K562 (cell line): ENCODE measurements around the gene HPGDS. TPM values are rescaled to one million over a fixed set of nuclear protein-coding genes. Genes with fewer than 3 reads are reported as not detected.

Experiments used
- ATAC-seq: fragments of 200-7000 bp; cut with Tn5 transposase; 3 replicates; pipeline ENCODE4 v1.9.1; 2020; ENCODE audit warnings: moderate library complexity
- BruUV-seq: library from RNA; stranded (reverse); fragments of 400-500 nt; replicated peaks from 2 replicates; lab custom pipeline; 2021; lab: Mats Ljungman, UMichigan
- CTCF ChIA-PET: fragments of 300-600 bp; formaldehyde crosslinking; extraction: SDS; loops from one replicate; lab custom pipeline; 2021; ENCODE audit warnings: low intra/inter-chr PET ratio; lab: Yijun Ruan, JAX
- POLR2A ChIA-PET: fragments of 300-600, 350-650 bp; sonication (Branson Sonifier 250); formaldehyde crosslinking; extraction: SDS; loops from one replicate; lab custom pipeline; 2021; ENCODE audit warnings: antibody characterized with exemption, inconsistent platforms; lab: Yijun Ruan, JAX
- DNase-seq, 4 experiments: peaks; one replicate each; pipeline versions ENCODE4 v3.0.0 to v3.0.0-alpha.2; 2011 to 2018; ENCODE audit warnings: low spot score in 3 of 4, mixed read lengths in 3 of 4; ENCODE audit errors: extremely low read depth in 1 of 4
- FAIRE-seq: peaks from 2 replicates; lab custom pipeline; 2011; peaks lifted over from hg19 to GRCh38; lab: Jason Lieb, UNC
- H2AFZ ChIP-seq: 2 replicates; pipeline ENCODE4 v1.6.0; 2011; ENCODE audit warnings: low read depth, low read length, control low read depth, inconsistent platforms
- H3K27ac ChIP-seq: fragments of 200-600 bp; 3 replicates; pipeline ENCODE4 v1.8.0; 2011; ENCODE audit warnings: low read depth, mild to moderate bottlenecking, control low read depth, inconsistent platforms, low read length, moderate library complexity, mixed read lengths; ENCODE audit errors: extremely low read depth
- H3K27me3 ChIP-seq, 2 experiments: fragments of 300-600 bp in 1 of 2; 2 replicates in 1 of 2; 3 replicates in 1 of 2; pipeline versions ENCODE4 v1.6.0 to v1.8.0; 2011; ENCODE audit warnings: inconsistent platforms in 2 of 2, low read length in 2 of 2, mild to moderate bottlenecking in 1 of 2, mixed read lengths in 1 of 2, moderate library complexity in 1 of 2; ENCODE audit not compliant: control insufficient read depth in 2 of 2, insufficient read depth in 2 of 2
- H3K36me3 ChIP-seq: fragments of 300-600 bp; 3 replicates; pipeline ENCODE4 v1.8.0; 2011; ENCODE audit warnings: mild to moderate bottlenecking, low read length, inconsistent platforms; ENCODE audit not compliant: control insufficient read depth, insufficient read depth
- H3K4me1 ChIP-seq, 2 experiments: fragments of 200-600 bp in 1 of 2; replicated peaks in 1 of 2; 2 replicates in 1 of 2; 3 replicates in 1 of 2; pipeline versions ENCODE4 v1.5.1 to v1.8.0; 2011; ENCODE audit warnings: inconsistent platforms in 2 of 2, low read length in 2 of 2, mild to moderate bottlenecking in 1 of 2, mixed read lengths in 1 of 2, moderate library complexity in 1 of 2; ENCODE audit not compliant: control insufficient read depth in 2 of 2, insufficient read depth in 2 of 2
- H3K4me2 ChIP-seq: 2 replicates; pipeline ENCODE4 v1.6.1; 2011; ENCODE audit warnings: low read length, control low read depth, inconsistent platforms, mixed read lengths; ENCODE audit not compliant: insufficient read depth
- H3K4me3 ChIP-seq: fragments of 200-600 bp; sonication (generic), shearing (Covaris generic); 2 replicates; pipeline ENCODE4 v1.5.1; 2016; ENCODE audit warnings: control low read depth, inconsistent platforms
- H3K79me2 ChIP-seq: fragments of 200-600 bp; 3 replicates; pipeline ENCODE4 v1.8.0; 2011; ENCODE audit warnings: low read length, inconsistent platforms; ENCODE audit not compliant: control insufficient read depth, insufficient read depth
- H3K9ac ChIP-seq, 2 experiments: 2 replicates each; pipeline versions ENCODE4 v1.6.0 to v1.6.1; 2011; ENCODE audit warnings: low read depth in 2 of 2, low read length in 2 of 2, control low read depth in 1 of 2, inconsistent platforms in 1 of 2, mild to moderate bottlenecking in 1 of 2, mixed read lengths in 1 of 2; ENCODE audit not compliant: insufficient read depth in 1 of 2
- H3K9me1 ChIP-seq: one replicate; pipeline ENCODE4 v1.6.0; 2011; ENCODE audit warnings: inconsistent platforms, mild to moderate bottlenecking, low read length, moderate library complexity; ENCODE audit not compliant: control insufficient read depth, insufficient read depth
- H3K9me3 ChIP-seq: replicated peaks from 2 replicates; pipeline ENCODE4 v1.5.1; 2011; ENCODE audit warnings: low read depth, low read length, inconsistent platforms; ENCODE audit not compliant: control insufficient read depth, insufficient read depth
- H4K20me1 ChIP-seq: replicated peaks from 2 replicates; pipeline ENCODE4 v1.6.1; 2011; ENCODE audit warnings: low read length, inconsistent platforms, mixed read lengths; ENCODE audit not compliant: control insufficient read depth, insufficient read depth
- ARID1B ChIP-seq: fragments of 450-650 bp; IDR thresholded peaks from 2 replicates; pipeline ENCODE4 v1.6.1; 2016; ENCODE audit warnings: antibody characterized with exemption, mild to moderate bottlenecking, inconsistent platforms
- CBFA2T3 ChIP-seq: fragments of 450-650 bp; IDR thresholded peaks from 2 replicates; pipeline ENCODE4 v1.6.1; 2017
- CCNT2 ChIP-seq: IDR thresholded peaks from 2 replicates; pipeline ENCODE4 v1.6.1; 2011; ENCODE audit warnings: borderline replicate concordance, low read depth, mild to moderate bottlenecking, moderate library complexity, mixed read lengths, low read length; ENCODE audit not compliant: insufficient read length; ENCODE audit errors: extremely low read depth
- CTBP1 ChIP-seq: fragments of 450-650 bp; IDR thresholded peaks from 2 replicates; pipeline ENCODE4 v1.6.1; 2016; ENCODE audit warnings: borderline replicate concordance
- FOSL1 ChIP-seq: fragments of 200-800 bp; sonication (Bioruptor generic); conservative IDR thresholded peaks from 2 replicates; pipeline ENCODE4 v1.6.1; 2016; ENCODE audit warnings: missing genetic modification characterization, missing compliant biosample characterization
- HDAC1 ChIP-seq, 2 experiments: fragments of 450-650 bp; IDR thresholded peaks; 2 replicates each; pipeline ENCODE4 v1.6.1; 2016 to 2017; ENCODE audit warnings: inconsistent platforms in 1 of 2, mild to moderate bottlenecking in 1 of 2, moderate library complexity in 1 of 2
- HDAC2 ChIP-seq: fragments of 450-650 bp; IDR thresholded peaks from 2 replicates; pipeline ENCODE4 v1.6.1; 2016; ENCODE audit warnings: mild to moderate bottlenecking
- MTA2 ChIP-seq: fragments of 450-650 bp; IDR thresholded peaks from 2 replicates; pipeline ENCODE4 v1.6.1; 2016; ENCODE audit warnings: low read depth
- NFXL1 ChIP-seq: fragments of 450-650 bp; formaldehyde crosslinking; IDR thresholded peaks from 2 replicates; pipeline ENCODE4 v1.4.0; 2021; ENCODE audit warnings: mild to moderate bottlenecking
- SMARCE1 ChIP-seq: fragments of 450-650 bp; IDR thresholded peaks from 2 replicates; pipeline ENCODE4 v1.7.1; 2016; ENCODE audit warnings: mild to moderate bottlenecking
- SREBF1 ChIP-seq: fragments of 150-350 bp; IDR thresholded peaks from 2 replicates; pipeline ENCODE4 v1.6.1; 2014; ENCODE audit warnings: antibody characterized with exemption, low read depth, low read length, borderline replicate concordance
- SRSF3 ChIP-seq: fragments of 200-400 bp; formaldehyde crosslinking; IDR thresholded peaks from 2 replicates; pipeline ENCODE4 v1.6.1; 2016; ENCODE audit warnings: mild to moderate bottlenecking, low read length, moderate library complexity; ENCODE audit not compliant: insufficient read depth
- TAL1 ChIP-seq: fragments of 450-650 bp; IDR thresholded peaks from 2 replicates; pipeline ENCODE4 v1.6.1; 2016; ENCODE audit warnings: mild to moderate bottlenecking
- ZBTB1 ChIP-seq: sonication (generic); formaldehyde crosslinking; IDR thresholded peaks from 2 replicates; pipeline ENCODE4 v1.8.1; 2023; ENCODE audit warnings: missing genetic modification reagents, low read depth, mild to moderate bottlenecking, borderline replicate concordance
- ZNF124 ChIP-seq: sonication (generic); formaldehyde crosslinking; IDR thresholded peaks from 2 replicates; pipeline ENCODE4 v1.8.1; 2022; ENCODE audit warnings: missing genetic modification reagents
- ZNF316 ChIP-seq: fragments of 450-650 bp; IDR thresholded peaks from 2 replicates; pipeline ENCODE4 v1.6.1; 2016
- WGBS: fragments of 100-300 bp; shearing (Covaris generic); methylation state at CpG from one replicate; pipeline ENCODE4 v1.1.6; 2016; ENCODE audit warnings: low coverage, mixed read lengths; ENCODE audit not compliant: insufficient coverage; ENCODE audit errors: missing lambda C conversion rate; 5-methylcytosine and 5-hydroxymethylcytosine counted together
- in situ Hi-C: fragments of 300-500 bp; cut with MboI; formaldehyde crosslinking; loops from 4 replicates; pipeline ENCODE4 v1.15.0; 2018; ENCODE audit warnings: inconsistent platforms, mixed read lengths
- intact Hi-C: fragments of 100-400 bp; cut with micrococcal nuclease; formaldehyde crosslinking; loops from 2 replicates; pipeline ENCODE4 v1.14.2; 2022
- polyA plus RNA-seq, 8 experiments: library from polyadenylated mRNA; depleted of rRNA in 4 of 8; stranded (reverse) in 5 of 8; unstranded in 3 of 8; fragments of >200 nt; fragmentation: Nextera tagmentation in 2 of 8; fragmentation: Illumina TruSeq in 1 of 8; extraction: Ambion mirVana in 2 of 8; extraction: Trizol in 1 of 8; gene quantifications; 2 replicates each; pipeline versions ENCODE4 v1.2.1 to v1.2.3, GENCODE V29; 2011 to 2014; ENCODE audit warnings: inconsistent platforms in 1 of 8, missing spikeins in 1 of 8
- total RNA-seq, 7 experiments: library from RNA; depleted of rRNA in 6 of 7; stranded (reverse); fragments of >200 nt in 6 of 7; fragmentation: Illumina TruSeq in 2 of 7; extraction: Trizol in 2 of 7; gene quantifications; 2 replicates each; pipeline versions ENCODE4 v1.2.1 to v1.2.3, GENCODE V29; 2011 to 2021; ENCODE audit warnings: low replicate concordance in 1 of 7
- TF ChIP-seq, protein P1 (sequence below), 2 experiments: fragments of 150-350 bp in 1 of 2; IDR thresholded peaks; 2 replicates each; pipeline ENCODE4 v1.6.1; 2012 to 2016; ENCODE audit warnings: low read depth in 2 of 2, low read length in 2 of 2, mild to moderate bottlenecking in 1 of 2, moderate library complexity in 1 of 2
- TF ChIP-seq, protein P2 (sequence below): sonication (generic); formaldehyde crosslinking; IDR thresholded peaks from 2 replicates; pipeline ENCODE4 v1.8.1; 2023; ENCODE audit warnings: mild to moderate bottlenecking, missing genetic modification reagents

The HPGDS gene
- total and polyA plus RNA-seq, 9 of the 15 experiments (the other 6 are each of a cell fraction or from before 2014, with no cell fraction given) = 0.07 to 0.36 (median 0.14) TPM; not detected in 4

DNA sequence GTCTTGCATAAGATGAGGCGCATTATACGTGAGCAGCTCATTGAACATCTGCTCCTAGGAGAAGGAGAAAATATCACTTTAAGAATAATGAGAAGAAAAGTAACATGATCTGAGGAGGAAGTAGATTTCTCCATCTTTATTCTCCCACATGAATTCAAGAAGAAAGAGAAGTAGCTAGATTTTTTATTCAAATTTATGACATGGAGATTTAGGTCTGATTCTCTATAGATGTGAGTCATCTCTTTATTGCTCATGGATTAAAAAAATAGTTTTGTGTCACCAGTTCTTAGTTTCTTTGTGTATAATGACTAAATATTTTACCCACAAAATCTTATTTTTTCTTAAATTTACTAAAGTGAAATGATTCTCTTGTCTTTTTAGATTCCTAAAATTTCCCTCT is 40.4 kb downstream of the HPGDS start (continued):
- TF ChIP-seq, protein P1, sequence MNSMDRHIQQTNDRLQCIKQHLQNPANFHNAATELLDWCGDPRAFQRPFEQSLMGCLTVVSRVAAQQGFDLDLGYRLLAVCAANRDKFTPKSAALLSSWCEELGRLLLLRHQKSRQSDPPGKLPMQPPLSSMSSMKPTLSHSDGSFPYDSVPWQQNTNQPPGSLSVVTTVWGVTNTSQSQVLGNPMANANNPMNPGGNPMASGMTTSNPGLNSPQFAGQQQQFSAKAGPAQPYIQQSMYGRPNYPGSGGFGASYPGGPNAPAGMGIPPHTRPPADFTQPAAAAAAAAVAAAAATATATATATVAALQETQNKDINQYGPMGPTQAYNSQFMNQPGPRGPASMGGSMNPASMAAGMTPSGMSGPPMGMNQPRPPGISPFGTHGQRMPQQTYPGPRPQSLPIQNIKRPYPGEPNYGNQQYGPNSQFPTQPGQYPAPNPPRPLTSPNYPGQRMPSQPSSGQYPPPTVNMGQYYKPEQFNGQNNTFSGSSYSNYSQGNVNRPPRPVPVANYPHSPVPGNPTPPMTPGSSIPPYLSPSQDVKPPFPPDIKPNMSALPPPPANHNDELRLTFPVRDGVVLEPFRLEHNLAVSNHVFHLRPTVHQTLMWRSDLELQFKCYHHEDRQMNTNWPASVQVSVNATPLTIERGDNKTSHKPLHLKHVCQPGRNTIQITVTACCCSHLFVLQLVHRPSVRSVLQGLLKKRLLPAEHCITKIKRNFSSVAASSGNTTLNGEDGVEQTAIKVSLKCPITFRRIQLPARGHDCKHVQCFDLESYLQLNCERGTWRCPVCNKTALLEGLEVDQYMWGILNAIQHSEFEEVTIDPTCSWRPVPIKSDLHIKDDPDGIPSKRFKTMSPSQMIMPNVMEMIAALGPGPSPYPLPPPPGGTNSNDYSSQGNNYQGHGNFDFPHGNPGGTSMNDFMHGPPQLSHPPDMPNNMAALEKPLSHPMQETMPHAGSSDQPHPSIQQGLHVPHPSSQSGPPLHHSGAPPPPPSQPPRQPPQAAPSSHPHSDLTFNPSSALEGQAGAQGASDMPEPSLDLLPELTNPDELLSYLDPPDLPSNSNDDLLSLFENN (IDR thresholded peaks at IDR 0.05; ENCODE audit: low read depth in 2 of 2, low read length in 2 of 2) = no peak
- no peak for TF ChIP-seq SRSF3

DNA sequence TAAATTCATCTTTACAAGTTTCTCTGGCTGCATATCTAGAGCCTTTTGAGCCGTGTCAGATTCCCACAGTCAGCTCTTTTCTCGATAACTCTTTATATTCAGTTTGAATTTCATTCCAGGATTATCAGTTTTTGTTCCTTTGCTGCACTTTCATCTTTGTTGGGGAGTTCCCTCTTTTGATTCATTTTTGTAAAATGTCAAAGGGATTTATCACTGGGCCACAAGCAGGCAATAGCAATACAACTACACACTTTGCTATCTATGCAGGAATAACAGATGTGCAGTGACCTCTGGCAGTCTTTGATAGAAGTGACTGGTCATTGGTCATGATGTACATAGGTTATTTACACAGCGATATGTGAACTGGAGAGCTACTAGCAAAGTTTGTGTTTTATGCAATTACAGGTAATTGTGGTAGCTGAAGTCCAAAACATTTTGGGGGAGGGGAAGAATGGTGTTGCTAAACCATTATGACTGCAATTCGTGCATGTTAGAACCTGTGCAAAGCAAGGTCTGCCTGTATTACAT is 43.8 kb downstream of the HPGDS start:
- Histone ChIP-seq H3K4me1 (peaks cover 0 to 9% of the 10 kb centered on the region in 2 experiments; a peak in 4 of 5 replicates), H3K9ac (no peak overlapping the region), H3K9me1 (no peaks in the 10 kb centered on the region), H2AFZ (no peak overlapping the region), H3K27me3 (no peaks in the 10 kb centered on the region), H4K20me1 (no peaks in the 10 kb centered on the region), H3K79me2 (no peaks in the 10 kb centered on the region), H3K9me3 (no peaks in the 10 kb centered on the region), H3K4me2 (no peak overlapping the region; the same call in 1 of the 2 replicates), H3K27ac (no peak overlapping the region), H3K36me3 (no peaks in the 10 kb centered on the region), H3K4me3 (no peak overlapping the region)
- in situ Hi-C loops = no loop called here
- DNase-seq (peak; percentile 24 to 71 (median 45)), ATAC-seq (peak; percentile 94), FAIRE-seq (peak; percentile 57)
- 2% methylated on average over 4 of the region's 4 CpGs for WGBS
- CTCF ChIA-PET = no interaction called here
- intact Hi-C loops = no loop called here
- POLR2A ChIA-PET = no interaction called here
- no TSS peak for BruUV-seq
- TF ChIP-seq CBFA2T3 = peak; percentile 95
- peak; percentile 69 for TF ChIP-seq ZNF316
- 0 out of 2 replicates have a peak, but pooled peaks have one; percentile 43 for TF ChIP-seq SMARCE1
- TF ChIP-seq CTBP1 = peak; percentile 36; the same call in 1 of the 2 replicates
- peak; percentile 76; the same call in 1 of the 2 replicates for TF ChIP-seq MTA2
- TF ChIP-seq, protein P2, sequence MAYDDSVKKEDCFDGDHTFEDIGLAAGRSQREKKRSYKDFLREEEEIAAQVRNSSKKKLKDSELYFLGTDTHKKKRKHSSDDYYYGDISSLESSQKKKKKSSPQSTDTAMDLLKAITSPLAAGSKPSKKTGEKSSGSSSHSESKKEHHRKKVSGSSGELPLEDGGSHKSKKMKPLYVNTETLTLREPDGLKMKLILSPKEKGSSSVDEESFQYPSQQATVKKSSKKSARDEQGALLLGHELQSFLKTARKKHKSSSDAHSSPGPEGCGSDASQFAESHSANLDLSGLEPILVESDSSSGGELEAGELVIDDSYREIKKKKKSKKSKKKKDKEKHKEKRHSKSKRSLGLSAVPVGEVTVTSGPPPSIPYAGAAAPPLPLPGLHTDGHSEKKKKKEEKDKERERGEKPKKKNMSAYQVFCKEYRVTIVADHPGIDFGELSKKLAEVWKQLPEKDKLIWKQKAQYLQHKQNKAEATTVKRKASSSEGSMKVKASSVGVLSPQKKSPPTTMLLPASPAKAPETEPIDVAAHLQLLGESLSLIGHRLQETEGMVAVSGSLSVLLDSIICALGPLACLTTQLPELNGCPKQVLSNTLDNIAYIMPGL = no peak
- TF ChIP-seq TAL1 = peak; percentile 89
- TF ChIP-seq FOSL1 (tag) = peak; percentile 37; the same call in 1 of the 2 replicates
- peak in 1 of 2 experiments; percentile 80; a peak in 2 of 4 replicates for TF ChIP-seq HDAC1 (IDR thresholded peaks at IDR 0.05)
- no peak for TF ChIP-seq NFXL1 (CRISPR knock-in tag)
- peak; percentile 76 for TF ChIP-seq CCNT2
- TF ChIP-seq SREBF1 = no peak
- TF ChIP-seq ZBTB1 (CRISPR knock-in tag) = no peak
- TF ChIP-seq ZNF124 = no peak
- TF ChIP-seq ARID1B = peak; percentile 92
- peak; percentile 65; the same call in 1 of the 2 replicates for TF ChIP-seq HDAC2
